C4-2B (cell line): ENCODE data around the gene AHDC1.

Source experiments
- H3K27ac ChIP-seq: fragments of 450-650 bp; 2 replicates; pipeline ENCODE4 v1.5.1; 2017
- ZFX ChIP-seq: fragments of 450-650 bp; IDR thresholded peaks from 2 replicates; pipeline ENCODE4 v1.6.1; 2017
- TF ChIP-seq, protein P1 (sequence below): fragments of 450-650 bp; conservative IDR thresholded peaks from 2 replicates; pipeline ENCODE4 v1.5.1; 2017; ENCODE audit warnings: mild to moderate bottlenecking

The AHDC1 gene

DNA sequence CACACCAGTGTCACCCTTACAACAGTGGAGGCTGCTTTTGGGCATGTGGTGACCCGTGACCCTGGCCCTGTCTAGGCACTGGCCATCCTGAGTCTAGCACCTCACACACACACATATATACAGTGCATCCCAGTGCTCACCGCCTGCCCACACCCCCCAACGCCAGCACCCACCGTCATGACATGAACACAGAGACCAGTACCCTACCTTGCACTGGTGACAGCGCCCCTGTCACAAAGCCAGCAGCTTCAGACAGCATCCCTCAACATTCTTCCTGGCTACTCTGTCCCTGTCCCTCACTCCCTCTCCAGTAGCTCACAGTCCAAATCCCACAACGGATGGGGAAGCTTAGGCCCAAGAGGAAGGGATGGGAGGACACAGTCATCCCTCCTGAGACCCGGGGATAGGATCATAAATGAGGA, 27.1 kb downstream of the AHDC1 start:
- no peak for TF ChIP-seq ZFX
- TF ChIP-seq, protein P1, sequence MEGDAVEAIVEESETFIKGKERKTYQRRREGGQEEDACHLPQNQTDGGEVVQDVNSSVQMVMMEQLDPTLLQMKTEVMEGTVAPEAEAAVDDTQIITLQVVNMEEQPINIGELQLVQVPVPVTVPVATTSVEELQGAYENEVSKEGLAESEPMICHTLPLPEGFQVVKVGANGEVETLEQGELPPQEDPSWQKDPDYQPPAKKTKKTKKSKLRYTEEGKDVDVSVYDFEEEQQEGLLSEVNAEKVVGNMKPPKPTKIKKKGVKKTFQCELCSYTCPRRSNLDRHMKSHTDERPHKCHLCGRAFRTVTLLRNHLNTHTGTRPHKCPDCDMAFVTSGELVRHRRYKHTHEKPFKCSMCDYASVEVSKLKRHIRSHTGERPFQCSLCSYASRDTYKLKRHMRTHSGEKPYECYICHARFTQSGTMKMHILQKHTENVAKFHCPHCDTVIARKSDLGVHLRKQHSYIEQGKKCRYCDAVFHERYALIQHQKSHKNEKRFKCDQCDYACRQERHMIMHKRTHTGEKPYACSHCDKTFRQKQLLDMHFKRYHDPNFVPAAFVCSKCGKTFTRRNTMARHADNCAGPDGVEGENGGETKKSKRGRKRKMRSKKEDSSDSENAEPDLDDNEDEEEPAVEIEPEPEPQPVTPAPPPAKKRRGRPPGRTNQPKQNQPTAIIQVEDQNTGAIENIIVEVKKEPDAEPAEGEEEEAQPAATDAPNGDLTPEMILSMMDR = no peak
- no peak overlapping the region for H3K27ac ChIP-seq

DNA sequence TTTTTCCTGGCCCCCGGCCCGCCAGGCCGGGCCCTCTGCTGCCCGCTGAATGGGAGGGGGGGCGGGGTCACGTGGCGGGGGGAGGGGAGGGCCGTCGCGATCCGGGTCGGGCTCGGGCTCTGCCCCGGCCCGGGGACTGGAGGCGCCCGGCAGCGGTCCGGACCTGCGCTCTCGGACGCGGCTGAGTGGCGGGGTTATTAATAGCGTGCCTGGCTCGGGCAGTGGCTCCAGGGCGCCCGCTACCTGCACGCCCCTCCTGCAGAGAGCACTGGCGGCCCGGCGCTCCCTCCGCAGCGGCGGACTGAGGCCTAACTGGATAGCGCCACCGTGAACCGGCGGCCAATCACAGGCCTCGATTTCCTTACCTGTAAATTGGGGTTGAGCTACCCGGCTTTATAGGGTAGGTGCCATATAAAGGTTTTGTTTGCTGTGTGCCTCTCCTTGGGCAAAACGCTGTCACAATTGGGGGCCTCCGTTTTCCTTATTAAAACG, 28.1 kb downstream of the AHDC1 start:
- no peak overlapping the region for H3K27ac ChIP-seq

DNA sequence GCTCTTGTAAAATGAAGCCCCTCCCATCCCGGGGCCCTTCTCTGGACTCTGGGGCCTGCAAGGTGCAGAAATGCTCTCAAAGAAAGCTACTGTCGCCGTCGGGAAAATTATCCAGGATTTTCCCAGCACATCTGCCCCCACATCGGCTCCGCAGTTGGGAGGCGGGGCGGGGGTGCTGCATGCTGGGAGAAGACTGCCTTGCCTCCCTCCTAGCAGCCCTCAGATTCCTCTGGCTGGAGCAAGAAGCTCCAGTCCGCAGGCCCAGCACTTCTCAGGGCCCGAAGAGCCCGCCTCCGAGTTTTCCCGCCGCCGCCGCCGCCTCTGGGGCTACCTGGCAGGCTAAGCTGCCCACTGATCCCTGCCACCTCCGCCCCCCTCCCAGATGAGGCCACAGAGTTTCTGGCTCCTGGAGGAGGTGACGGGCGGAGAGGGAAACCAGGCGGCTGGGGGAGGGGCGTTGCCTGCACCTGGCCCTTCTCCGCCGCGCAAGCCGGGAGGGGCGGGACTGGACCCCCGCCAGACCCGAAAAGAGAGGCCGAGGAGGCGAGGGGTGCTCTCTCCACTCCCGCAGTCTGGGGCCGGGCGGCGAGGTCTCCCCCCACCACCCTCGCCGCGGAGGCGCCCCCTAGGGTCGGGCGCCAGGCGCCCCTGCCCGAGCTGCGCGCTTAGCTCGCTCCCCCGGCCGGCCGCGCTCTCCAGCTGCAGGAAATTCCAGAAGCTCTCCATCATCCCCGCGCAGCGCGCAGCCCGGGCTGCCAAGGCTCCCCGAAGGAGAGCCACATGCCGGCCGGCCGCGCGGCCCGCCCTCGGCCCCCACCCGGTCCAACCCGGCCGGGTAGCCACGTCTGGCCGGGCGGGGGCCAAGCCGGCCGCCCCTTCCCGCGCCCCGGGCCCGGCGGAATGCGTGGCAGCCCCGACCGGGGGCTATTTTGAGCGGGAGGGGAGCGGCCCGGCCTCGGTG, 28.8 kb downstream of the AHDC1 start:
- no peak overlapping the region for H3K27ac ChIP-seq
- TF ChIP-seq ZFX = no peak
- TF ChIP-seq, protein P1 = no peak

More for the DNA sequence above, 28.1 kb downstream of the AHDC1 start:
- TF ChIP-seq ZFX = no peak
- TF ChIP-seq, protein P1 = no peak

DNA sequence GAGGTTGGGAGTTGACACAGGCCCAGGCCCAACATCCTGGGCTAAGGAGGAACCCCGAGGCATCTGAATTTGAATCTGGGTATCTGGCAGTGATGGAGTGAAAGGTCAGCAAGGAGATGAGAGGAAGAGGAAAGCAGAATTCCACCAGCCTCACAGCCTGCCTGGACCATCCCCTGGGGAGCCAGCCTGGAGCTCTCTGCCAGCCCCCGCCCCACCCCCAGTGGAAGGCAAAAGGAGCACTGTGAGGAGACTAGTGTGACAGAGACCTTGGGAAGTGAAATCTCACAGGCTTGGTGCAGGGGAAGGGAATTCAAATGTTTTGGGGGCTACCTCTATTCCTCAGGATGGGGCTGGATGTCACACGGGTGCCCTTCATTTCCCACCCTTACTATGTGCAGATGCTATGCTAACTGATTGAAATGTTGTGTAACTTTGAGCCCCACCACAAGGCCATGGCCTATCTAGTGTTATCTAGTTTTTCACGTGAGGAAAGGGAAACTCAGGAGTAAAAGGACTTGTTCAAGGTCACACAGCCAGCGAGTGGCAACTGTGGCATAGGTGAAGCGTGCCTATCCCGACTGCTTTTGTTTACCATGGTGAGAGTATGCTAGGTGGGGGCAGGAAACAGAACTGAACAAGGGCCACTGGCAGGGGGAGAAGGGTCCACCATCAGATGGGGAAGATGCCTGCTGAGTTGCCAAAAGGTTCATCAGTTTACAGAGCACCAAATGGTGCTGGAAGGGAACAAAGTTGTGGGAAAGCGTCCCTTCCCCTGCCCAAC, 29.8 kb downstream of the AHDC1 start:
- TF ChIP-seq, protein P1 = no peak
- no peak for TF ChIP-seq ZFX
- H3K27ac ChIP-seq = no peak overlapping the region

DNA sequence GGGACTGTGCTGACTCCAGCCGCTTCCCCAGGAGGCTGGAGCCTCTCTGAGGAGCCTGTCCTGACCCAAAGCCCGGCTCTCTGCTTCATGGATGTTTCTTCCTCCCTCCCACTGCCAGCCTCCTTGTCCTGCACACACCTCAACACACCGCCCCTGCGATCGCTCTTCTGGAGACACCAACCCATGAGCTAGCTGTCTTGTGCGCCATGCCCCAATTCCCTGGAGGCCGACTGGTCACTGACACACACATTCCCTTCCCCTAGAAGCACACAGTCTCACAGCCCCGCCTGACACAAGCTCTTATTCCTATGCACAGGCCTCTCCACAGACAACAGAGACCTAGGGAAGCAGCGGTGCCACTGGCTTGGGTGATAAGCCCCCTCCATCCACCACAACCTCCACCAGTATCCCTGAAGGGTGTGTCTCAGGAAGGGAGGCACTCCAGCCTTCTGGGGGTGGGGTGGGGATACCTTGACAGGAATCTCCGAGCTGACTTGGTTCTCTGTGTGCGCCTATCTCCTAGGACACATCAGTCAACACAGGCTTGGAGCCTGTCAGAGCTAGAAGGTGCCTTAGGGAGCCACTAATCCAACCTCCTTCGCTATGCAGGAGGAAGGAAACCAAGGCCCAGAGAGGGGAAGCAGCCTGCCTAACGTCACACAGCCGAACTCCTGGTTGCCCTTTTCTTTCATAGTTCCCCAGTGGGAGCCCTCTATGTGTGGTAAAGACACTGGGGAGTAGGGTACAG, 31.1 kb downstream of the AHDC1 start:
- TF ChIP-seq ZFX = no peak
- TF ChIP-seq, protein P1 = no peak
- no peak overlapping the region for H3K27ac ChIP-seq

DNA sequence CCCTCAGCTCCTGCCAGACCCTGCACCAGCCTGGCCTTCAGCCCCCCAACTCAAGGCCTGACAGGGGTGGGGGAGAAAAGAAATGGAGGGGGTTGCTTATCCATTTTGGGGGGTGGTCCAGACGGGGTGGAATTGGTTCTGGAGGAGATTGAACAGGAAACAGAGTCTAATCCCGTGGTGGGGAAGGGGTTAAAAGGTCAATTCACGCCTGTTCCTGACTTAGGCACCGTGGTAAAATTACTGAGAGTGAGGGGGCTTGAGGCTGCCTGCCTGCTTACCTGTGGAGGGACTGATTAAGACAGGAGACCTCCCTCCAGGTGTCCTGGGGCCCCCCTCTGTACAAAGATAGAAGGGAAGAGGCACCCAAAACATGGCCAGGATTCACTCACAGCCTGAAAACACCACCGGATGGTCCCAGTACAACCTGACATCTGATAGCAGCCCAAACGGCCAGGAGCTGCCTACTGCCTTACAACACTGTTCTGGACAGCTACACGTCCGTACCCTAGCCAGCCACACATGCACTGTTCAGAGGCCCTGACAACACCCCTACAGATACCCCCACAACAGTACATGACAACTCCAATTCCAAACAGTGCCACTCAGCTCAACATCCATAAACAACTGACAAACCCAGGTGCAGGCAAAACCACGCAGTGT, 31.8 kb downstream of the AHDC1 start:
- no peak overlapping the region for H3K27ac ChIP-seq
- no peak for TF ChIP-seq ZFX
- TF ChIP-seq, protein P1 = no peak
